Vagina (tissue), 2 donors: ENCODE data around the gene DOCK11. TPM values are rescaled to one million over a fixed set of nuclear protein-coding genes. Genes with fewer than 3 reads are reported as not detected.

Experiments
- DNase-seq, 2 donors: peaks; one replicate each; pipeline ENCODE4 v3.0.0-alpha.2; 2017; ENCODE audit errors: extremely low spot score in 2 of 2
- H3K27ac ChIP-seq: fragments of 200-600 bp; sonication (generic); one replicate; pipeline ENCODE4 v1.5.1; 2019
- H3K27me3 ChIP-seq: fragments of 200-600 bp; sonication (generic); one replicate; pipeline ENCODE4 v1.5.1; 2019
- H3K36me3 ChIP-seq, 2 donors: fragments of 200-600 bp; sonication (generic); one replicate each; pipeline ENCODE4 v1.5.1; 2017 to 2019
- H3K4me1 ChIP-seq: fragments of 200-600 bp; sonication (generic); one replicate; pipeline ENCODE4 v1.5.1; 2019
- H3K4me3 ChIP-seq, 2 donors: fragments of 200-600 bp; sonication (generic); 1 replicate in 1 of 2; 2 replicates in 1 of 2; pipeline ENCODE4 v1.5.1; 2016 to 2019
- H3K9me3 ChIP-seq: fragments of 200-600 bp; sonication (generic); one replicate; pipeline ENCODE4 v1.5.1; 2019
- POLR2A ChIP-seq, 2 donors: fragments of 450-650 bp; IDR thresholded peaks; one replicate each; pipeline ENCODE4 v1.6.1; 2017; ENCODE audit warnings: antibody characterized with exemption in 2 of 2, mild to moderate bottlenecking in 2 of 2, moderate library complexity in 2 of 2
- POLR2AphosphoS5 ChIP-seq, 2 donors: sonication (generic); formaldehyde crosslinking; IDR thresholded peaks; one replicate each; pipeline ENCODE4 v1.9.0; 2017; ENCODE audit warnings: antibody characterized with exemption in 2 of 2, mild to moderate bottlenecking in 2 of 2, low read depth in 1 of 2; ENCODE audit not compliant: insufficient read depth in 1 of 2
- intact Hi-C: fragments of 100-400 bp; cut with DNase I; formaldehyde crosslinking; loops from one replicate; pipeline ENCODE4 v1.15.1; 2023
- total RNA-seq: library from RNA; depleted of rRNA; stranded (reverse); fragments of >200 nt; gene quantifications from one replicate; pipeline ENCODE4 v1.2.3, GENCODE V29; 2016
- TF ChIP-seq, protein P1 (sequence below), 3 experiments: fragments of 450-650 bp in 2 of 3; fragments of 200-600 bp in 1 of 3; sonication (generic) in 1 of 3; IDR thresholded peaks; one replicate each; pipeline ENCODE4 v1.5.1; 2017 to 2019; ENCODE audit warnings: antibody characterized with exemption in 3 of 3, mild to moderate bottlenecking in 2 of 3, moderate library complexity in 2 of 3

The DOCK11 gene
- total RNA-seq, 1 donor from 2014 or later, result 20.6 TPM

DNA sequence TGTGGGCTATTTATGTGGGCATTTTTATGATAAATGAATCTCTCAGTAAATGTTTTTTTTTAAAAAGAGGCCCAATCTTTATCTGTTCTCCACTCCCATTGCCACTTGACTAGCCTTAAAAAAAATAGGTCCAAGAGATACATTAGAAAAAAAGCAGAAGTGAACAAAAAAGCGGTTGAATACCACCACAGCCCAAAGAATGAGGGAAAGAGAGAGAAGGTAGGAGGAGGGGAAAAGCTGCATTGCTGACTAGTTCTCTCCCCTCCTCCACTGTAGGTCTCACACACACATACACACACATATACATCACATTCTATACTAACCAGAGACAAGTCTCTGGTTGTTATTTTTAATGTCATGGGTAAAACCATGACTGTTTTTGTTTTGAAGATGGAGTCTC lies 136.0 kb downstream of the DOCK11 start:
- no peaks in the 10 kb centered on the region for H3K36me3 ChIP-seq
- intact Hi-C loops, result no loop called here

DNA sequence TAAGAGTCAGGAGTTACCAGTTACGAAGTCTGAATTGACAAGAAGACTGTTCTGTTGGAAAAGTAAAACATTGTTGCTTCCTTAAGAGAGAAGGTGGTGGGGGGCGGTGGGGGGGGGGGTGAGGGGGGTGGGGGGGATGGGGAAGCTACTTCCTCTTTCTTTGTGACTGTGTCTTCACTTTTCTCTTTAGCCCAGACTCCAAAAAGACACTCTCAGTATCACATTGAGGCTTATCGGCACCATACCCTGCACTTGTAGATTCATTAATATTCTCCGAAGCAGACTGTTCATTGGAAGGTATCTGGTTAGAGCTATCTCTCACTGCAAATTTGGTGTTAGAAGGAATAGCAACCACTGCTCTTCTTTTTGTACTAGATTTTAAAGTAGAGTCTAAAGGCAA lies 137.2 kb downstream of the DOCK11 start:
- Histone ChIP-seq H3K27ac (no peak overlapping the region), H3K27me3 (no peaks in the 10 kb centered on the region), H3K4me3 (no peak overlapping the region), H3K9me3 (no peaks in the 10 kb centered on the region), H3K4me1 (no peaks in the 10 kb centered on the region), H3K36me3 (no peaks in the 10 kb centered on the region)
- TF ChIP-seq POLR2AphosphoS5 (IDR thresholded peaks at IDR 0.05; ENCODE audit: insufficient read depth in 1 of 2, low read depth in 1 of 2), result no peak
- no peak for TF ChIP-seq POLR2A (IDR thresholded peaks at IDR 0.05)
- TF ChIP-seq, protein P1, sequence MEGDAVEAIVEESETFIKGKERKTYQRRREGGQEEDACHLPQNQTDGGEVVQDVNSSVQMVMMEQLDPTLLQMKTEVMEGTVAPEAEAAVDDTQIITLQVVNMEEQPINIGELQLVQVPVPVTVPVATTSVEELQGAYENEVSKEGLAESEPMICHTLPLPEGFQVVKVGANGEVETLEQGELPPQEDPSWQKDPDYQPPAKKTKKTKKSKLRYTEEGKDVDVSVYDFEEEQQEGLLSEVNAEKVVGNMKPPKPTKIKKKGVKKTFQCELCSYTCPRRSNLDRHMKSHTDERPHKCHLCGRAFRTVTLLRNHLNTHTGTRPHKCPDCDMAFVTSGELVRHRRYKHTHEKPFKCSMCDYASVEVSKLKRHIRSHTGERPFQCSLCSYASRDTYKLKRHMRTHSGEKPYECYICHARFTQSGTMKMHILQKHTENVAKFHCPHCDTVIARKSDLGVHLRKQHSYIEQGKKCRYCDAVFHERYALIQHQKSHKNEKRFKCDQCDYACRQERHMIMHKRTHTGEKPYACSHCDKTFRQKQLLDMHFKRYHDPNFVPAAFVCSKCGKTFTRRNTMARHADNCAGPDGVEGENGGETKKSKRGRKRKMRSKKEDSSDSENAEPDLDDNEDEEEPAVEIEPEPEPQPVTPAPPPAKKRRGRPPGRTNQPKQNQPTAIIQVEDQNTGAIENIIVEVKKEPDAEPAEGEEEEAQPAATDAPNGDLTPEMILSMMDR (IDR thresholded peaks at IDR 0.05), result no peak
- intact Hi-C loops, result no loop called here
- no peak for DNase-seq

More for the DNA sequence above, 136.0 kb downstream of the DOCK11 start:
- Histone ChIP-seq H3K27ac (no peak overlapping the region), H3K27me3 (no peaks in the 10 kb centered on the region), H3K4me1 (no peaks in the 10 kb centered on the region), H3K9me3 (no peaks in the 10 kb centered on the region), H3K4me3 (no peak overlapping the region)
- DNase-seq, result no peak
- TF ChIP-seq POLR2A (IDR thresholded peaks at IDR 0.05) (no peak), POLR2AphosphoS5 (IDR thresholded peaks at IDR 0.05; ENCODE audit: insufficient read depth in 1 of 2, low read depth in 1 of 2) (no peak)
- TF ChIP-seq, protein P1 (IDR thresholded peaks at IDR 0.05), result no peak

DNA sequence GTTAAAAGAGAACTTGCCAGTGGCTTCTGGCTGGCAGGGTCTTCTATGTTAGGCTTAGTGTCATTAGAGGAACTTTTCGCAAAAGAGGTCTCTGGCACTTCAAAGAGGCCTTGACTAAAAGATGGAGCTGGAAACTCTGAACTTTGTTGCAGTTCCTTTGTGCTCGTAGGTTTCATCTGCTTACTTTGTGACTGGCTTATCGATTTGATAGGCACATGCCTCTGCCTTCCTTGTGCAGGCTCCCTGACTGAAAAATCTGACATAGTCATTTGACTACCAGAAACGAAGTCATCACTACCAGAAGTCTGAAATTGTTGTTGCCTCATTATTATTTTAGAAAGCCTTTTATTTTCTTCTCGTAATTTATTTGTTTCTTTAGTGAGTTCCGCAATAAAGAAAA lies 137.9 kb downstream of the DOCK11 start:
- DNase-seq, result no peak
- Histone ChIP-seq H3K9me3 (no peaks in the 10 kb centered on the region), H3K27ac (no peak overlapping the region), H3K4me3 (no peak overlapping the region), H3K27me3 (no peaks in the 10 kb centered on the region), H3K4me1 (no peaks in the 10 kb centered on the region), H3K36me3 (no peaks in the 10 kb centered on the region)
- intact Hi-C loops, result no loop called here
- TF ChIP-seq POLR2A (IDR thresholded peaks at IDR 0.05) (no peak), POLR2AphosphoS5 (IDR thresholded peaks at IDR 0.05; ENCODE audit: insufficient read depth in 1 of 2, low read depth in 1 of 2) (no peak)
- TF ChIP-seq, protein P1 (IDR thresholded peaks at IDR 0.05), result no peak

DNA sequence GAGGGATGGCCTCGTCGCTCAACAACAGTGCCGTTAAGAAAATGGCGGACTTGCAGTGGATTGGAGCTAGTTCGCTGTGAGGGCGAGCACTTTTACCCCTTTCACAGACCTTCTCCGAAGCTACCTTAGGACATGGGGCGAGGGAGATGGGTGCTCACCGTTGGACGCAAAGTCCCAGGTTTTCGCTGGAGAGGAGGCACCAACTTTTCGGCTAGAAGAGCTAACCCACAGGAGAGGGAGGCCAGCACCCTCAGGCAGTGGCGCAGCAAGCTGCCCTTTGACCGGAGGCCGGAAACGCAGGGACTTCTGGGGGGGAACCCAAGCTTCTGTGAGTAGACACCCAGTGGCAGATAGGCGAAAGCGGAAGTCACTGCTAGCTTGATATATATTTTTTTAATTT lies 138.7 kb downstream of the DOCK11 start:
- Histone ChIP-seq H3K27ac (no peak overlapping the region), H3K36me3 (no peaks in the 10 kb centered on the region), H3K4me3 (no peak overlapping the region), H3K4me1 (no peaks in the 10 kb centered on the region), H3K9me3 (no peaks in the 10 kb centered on the region), H3K27me3 (no peaks in the 10 kb centered on the region)
- no peak for TF ChIP-seq POLR2AphosphoS5 (IDR thresholded peaks at IDR 0.05; ENCODE audit: insufficient read depth in 1 of 2, low read depth in 1 of 2)
- TF ChIP-seq, protein P1 (IDR thresholded peaks at IDR 0.05), result no peak
- no peak for TF ChIP-seq POLR2A (IDR thresholded peaks at IDR 0.05)
- no peak for DNase-seq
- intact Hi-C loops, result no loop called here

DNA sequence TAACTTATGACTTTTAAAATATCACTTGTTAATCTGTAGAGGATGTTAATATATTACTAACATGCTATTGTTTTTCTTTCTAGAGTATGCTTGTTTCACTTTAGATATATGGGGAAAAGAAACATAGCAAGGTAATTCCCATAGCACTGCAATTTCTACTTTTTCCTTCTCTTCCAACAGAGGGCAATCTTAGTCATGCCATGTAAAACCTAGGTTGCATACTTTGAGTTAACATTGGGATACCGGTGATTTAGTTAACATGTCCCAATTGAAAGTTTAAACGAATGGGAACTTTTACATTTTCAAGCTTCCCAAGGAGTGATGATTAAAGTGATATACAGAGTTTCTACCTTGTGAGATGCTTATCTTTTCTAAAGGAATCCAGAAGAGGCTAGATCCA lies 142.4 kb downstream of the DOCK11 start:
- no peak for DNase-seq
- Histone ChIP-seq H3K4me3 (no peak overlapping the region), H3K4me1 (no peaks in the 10 kb centered on the region), H3K9me3 (no peaks in the 10 kb centered on the region), H3K27me3 (no peaks in the 10 kb centered on the region), H3K36me3 (peaks cover 0 to 3% of the 10 kb centered on the region in 2 donors), H3K27ac (no peak overlapping the region)
- intact Hi-C loops, result no loop called here
- TF ChIP-seq POLR2AphosphoS5 (IDR thresholded peaks at IDR 0.05; ENCODE audit: insufficient read depth in 1 of 2, low read depth in 1 of 2), result no peak
